Measurements from ENCODE around the gene OLFML2B. TPM values are rescaled to one million over a fixed set of nuclear protein-coding genes. Genes with fewer than 3 reads are reported as not detected.
A peak's percentile ranks its signal among the peaks of the same experiment; 100 is the strongest.

OLFML2B gene
- total and polyA plus RNA-seq, 2 of the 4 experiments (the other 2 are of a cell fraction), result 0.36 to 0.74 TPM

GRCh38 chr1:161951646-161952045 is 72.0 kb downstream of the OLFML2B start:
- no peaks in the 10 kb centered on the region for H3K27me3 ChIP-seq (ENCODE audit: control insufficient read depth, insufficient read depth, low read length)
- no peak overlapping the region for H3K18ac ChIP-seq (ENCODE audit: low read depth, low read length)
- no peak overlapping the region for H4K8ac ChIP-seq (ENCODE audit: low read depth in 2 of 2, low read length in 2 of 2)
- no peak overlapping the region for H4K91ac ChIP-seq (ENCODE audit: insufficient read depth, low read depth, low read length)
- H3K9me1 ChIP-seq (ENCODE audit: insufficient read depth, low read length), result no peaks in the 10 kb centered on the region
- in situ Hi-C loops (cut with MboI; ENCODE audit: low sequenced_read_pairs), result no loop called here
- intact Hi-C loops (cut with micrococcal nuclease), result no loop called here
- H3K36me3 ChIP-seq (ENCODE audit: control insufficient read depth, insufficient read depth, low read length), result no peaks in the 10 kb centered on the region
- no peak overlapping the region for H2BK20ac ChIP-seq (ENCODE audit: low read depth, low read length)
- no peak overlapping the region for H3K14ac ChIP-seq (replicated peaks; ENCODE audit: low read depth, low read length)
- ChIA-PET CTCF (no interaction called here), POLR2A (ENCODE audit: unreplicated experiment) (no interaction called here)
- no peak overlapping the region for H2BK15ac ChIP-seq (ENCODE audit: low read depth, low read length)
- H2AK9ac ChIP-seq (replicated peaks; ENCODE audit: low read depth, low read length, poor library complexity), result no peak overlapping the region
- peaks cover 0 to 3% of the 10 kb centered on the region in 2 experiments; a peak in 1 of 4 replicates for H3K79me1 ChIP-seq (ENCODE audit: low read depth in 1 of 2, low read length in 2 of 2)
- no peak overlapping the region for H3K4ac ChIP-seq (ENCODE audit: low read depth, low read length)
- H2BK120ac ChIP-seq (ENCODE audit: low read depth, low read length), result no peak overlapping the region
- no peak overlapping the region for H3K27ac ChIP-seq (ENCODE audit: insufficient read depth, low read length)
- H3K23ac ChIP-seq (ENCODE audit: low read depth, low read length), result no peak overlapping the region
- H3K4me2 ChIP-seq (ENCODE audit: low read depth, low read length), result no peak overlapping the region
- no peak overlapping the region for H2AK5ac ChIP-seq (ENCODE audit: low read depth, low read length)
- no peak overlapping the region for H3K4me3 ChIP-seq (ENCODE audit: insufficient read depth, low read depth, low read length)
- H2AFZ ChIP-seq (replicated peaks; ENCODE audit: low read length, poor library complexity), result no peak overlapping the region
- H3K9ac ChIP-seq (ENCODE audit: low read depth, low read length), result no peak overlapping the region
- peaks cover 2% of the 10 kb centered on the region; the same call in 1 of the 2 replicates for H3K4me1 ChIP-seq (ENCODE audit: control insufficient read depth, insufficient read depth, low read length)
- dilution Hi-C loops (cut with HindIII; ENCODE audit: low sequenced_read_pairs, unreplicated experiment), result no loop called here
- no CpG with 5 or more reads among the region's 1 CpG for WGBS, 2 experiments (ENCODE audit: extremely low coverage in 2 of 2, insufficient read length in 1 of 2)
- no peak overlapping the region for H4K5ac ChIP-seq (ENCODE audit: low read depth, low read length)
- H3K56ac ChIP-seq (ENCODE audit: extremely low read depth, insufficient read depth, low read length), result no peak overlapping the region
- H3K9me3 ChIP-seq (ENCODE audit: control insufficient read depth, insufficient read depth, low read length), result no peaks in the 10 kb centered on the region
- no peak for TF ChIP-seq SMC3 (IDR thresholded peaks at IDR 0.05; ENCODE audit: low read depth, low read length)
- TF ChIP-seq RAD21 (IDR thresholded peaks at IDR 0.05; ENCODE audit: low read length), result no peak
- peak; percentile 19; the same call in 1 of the 2 replicates for TF ChIP-seq MAFK (IDR thresholded peaks at IDR 0.05; ENCODE audit: low read depth, low read length)
- no peak for TF ChIP-seq CEBPB (IDR thresholded peaks at IDR 0.05; ENCODE audit: low read depth, low read length)
- no TSS peak for BruUV-seq (replicated peaks)
- H4K20me1 ChIP-seq (ENCODE audit: insufficient read depth, low read length), result no peaks in the 10 kb centered on the region
- no peak for DNase-seq
- no peak overlapping the region for H2BK5ac ChIP-seq (ENCODE audit: low read depth, low read length, poor library complexity, severe bottlenecking)
- no peak for ATAC-seq (ENCODE audit: low read depth)

Measured in IMR-90 (cell line).